ENCODE results near the gene ELF4. TPM values are rescaled to one million over a fixed set of nuclear protein-coding genes. Genes with fewer than 3 reads are reported as not detected.

ELF4 gene
- total RNA-seq, 2 experiments from 2014 or later = 23.9 to 27.5 TPM

- Mint-ChIP-seq H3K4me3 (no peak overlapping the region), H3K27me3 (no peaks in the 10 kb centered on the region), H3K27ac (no peak overlapping the region), H3K4me1 (peaks cover 67% of the 10 kb centered on the region), H3K36me3 (ENCODE audit: low read depth) (peaks cover 2% of the 10 kb centered on the region), H3K9me3 (ENCODE audit: low read depth) (no peaks in the 10 kb centered on the region)
- intact Hi-C loops (cut with DNase I, micrococcal nuclease) = no loop called here
- ATAC-seq = no peak
- CTCF ChIA-PET = interaction anchor here (0.6 to 1.1 kb wide), 4 partner anchors 13 to 291 kb away, joined by 3 to 5 read pairs (median 4); partner anchors contain the start of gene AIFM1
- POLR2A ChIA-PET = no interaction called here
- DNase-seq = no peak
Observed at GRCh38 chrX:130095249-130096030, 14.9 kb downstream of the ELF4 start.

DNA sequence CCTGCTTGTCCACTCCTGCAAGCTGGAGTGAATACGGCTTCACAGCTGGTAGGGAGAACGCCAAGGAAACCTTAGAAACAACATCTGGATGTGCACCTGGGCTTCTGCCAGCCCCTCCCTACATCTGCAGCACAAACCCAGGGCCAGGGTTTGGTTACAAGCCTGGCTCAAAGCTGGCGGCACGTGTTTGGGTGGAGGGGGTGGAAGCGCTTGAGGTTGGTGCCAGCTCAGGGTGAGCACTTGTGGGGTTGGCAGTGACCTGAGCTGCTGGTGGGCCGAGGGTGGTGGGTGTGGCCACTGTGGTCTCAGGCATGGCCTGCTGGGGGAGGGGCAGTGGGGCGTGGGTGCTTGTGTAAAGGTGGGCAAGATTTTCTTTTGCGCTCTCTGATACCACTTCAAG lies 15.6 kb downstream of the ELF4 start:
- H3K4me1 Mint-ChIP-seq = peaks cover 66% of the 10 kb centered on the region
- H3K9me3 Mint-ChIP-seq (ENCODE audit: low read depth) = no peaks in the 10 kb centered on the region
- peaks cover 4% of the 10 kb centered on the region for H3K36me3 Mint-ChIP-seq (ENCODE audit: low read depth)
- DNase-seq (no peak), ATAC-seq (no peak)
- ChIA-PET POLR2A (interaction anchor here (0.6 kb wide), 1 partner anchor 183 kb away, joined by 4 read pairs; no protein-coding TSS in a partner anchor), CTCF (interaction anchor here (1.0 to 1.1 kb wide), 2 partner anchors 14 to 71 kb away, joined by 3 to 5 read pairs; partner anchors contain the start of gene AIFM1)
- no peaks in the 10 kb centered on the region for H3K27me3 Mint-ChIP-seq
- no peak overlapping the region for H3K4me3 Mint-ChIP-seq
- intact Hi-C loops (cut with DNase I, micrococcal nuclease) = no loop called here
- H3K27ac Mint-ChIP-seq = no peak overlapping the region

DNA sequence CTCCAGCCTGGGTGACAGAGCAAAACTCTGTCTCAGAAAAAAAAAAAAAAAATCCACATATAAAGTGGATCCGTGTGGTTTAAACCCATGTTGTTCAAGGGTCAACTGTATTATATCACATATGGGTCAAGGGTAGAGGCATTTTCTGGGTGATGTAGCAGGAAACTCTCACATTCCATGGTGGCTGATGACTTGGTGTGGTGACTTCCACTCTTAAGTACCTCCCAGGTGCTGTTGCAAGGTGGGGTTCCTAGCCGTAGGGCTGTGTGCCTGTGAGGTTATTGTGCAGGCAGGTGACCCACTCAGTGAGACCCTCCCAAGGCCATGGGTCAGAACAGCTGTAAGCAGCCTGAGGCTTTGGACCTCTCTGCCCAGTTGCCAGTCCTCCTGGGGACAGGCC lies 17.0 kb downstream of the ELF4 start:
- H3K27me3 Mint-ChIP-seq = no peaks in the 10 kb centered on the region
- no peak overlapping the region for H3K27ac Mint-ChIP-seq
- no peak overlapping the region for H3K4me3 Mint-ChIP-seq
- no peak for ATAC-seq
- CTCF ChIA-PET = no interaction called here
- POLR2A ChIA-PET = no interaction called here
- no peak for DNase-seq
- intact Hi-C loops (cut with DNase I, micrococcal nuclease) = loop anchor here in 1 of 2 experiments (2.0 kb wide), 1 partner anchor 16 kb away; no protein-coding TSS in a partner anchor
- H3K36me3 Mint-ChIP-seq (ENCODE audit: low read depth) = peaks cover 7% of the 10 kb centered on the region
- peaks cover 62% of the 10 kb centered on the region for H3K4me1 Mint-ChIP-seq
- H3K9me3 Mint-ChIP-seq (ENCODE audit: low read depth) = no peaks in the 10 kb centered on the region

DNA sequence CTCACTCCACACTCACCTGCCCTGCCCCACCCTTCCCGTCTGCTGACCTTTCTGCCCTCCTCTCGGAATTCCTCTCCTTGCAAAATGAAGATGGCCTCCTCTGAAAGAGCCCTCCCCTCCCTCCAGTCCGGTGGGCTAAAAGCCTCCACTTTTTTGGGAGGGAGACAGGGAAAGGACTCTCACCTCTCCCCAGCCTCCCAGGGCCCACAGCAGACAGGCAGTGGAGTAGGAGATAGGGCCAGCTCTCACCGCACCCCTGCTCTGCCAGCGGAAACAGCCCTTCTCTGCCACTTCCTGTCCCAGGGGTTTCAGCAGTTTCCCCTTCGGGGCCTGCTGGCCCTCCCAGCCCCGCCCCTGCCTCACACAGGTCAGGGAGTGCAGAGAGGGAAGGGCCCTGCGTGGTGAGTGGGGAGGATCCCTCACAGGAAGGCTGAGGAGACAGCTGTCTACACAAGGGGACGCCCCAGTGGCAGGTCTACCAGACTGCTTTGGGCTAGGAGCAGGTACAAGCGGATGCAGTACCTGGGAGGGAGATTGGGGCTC lies 18.2 kb downstream of the ELF4 start:
- Mint-ChIP-seq H3K36me3 (ENCODE audit: low read depth) (peaks cover 9% of the 10 kb centered on the region), H3K27ac (peak overlapping the region; percentile 97), H3K4me1 (peaks cover 63% of the 10 kb centered on the region), H3K27me3 (no peaks in the 10 kb centered on the region), H3K4me3 (peak overlapping the region; percentile 78), H3K9me3 (ENCODE audit: low read depth) (no peaks in the 10 kb centered on the region)
- ChIA-PET POLR2A (no interaction called here), CTCF (interaction anchor here (0.6 kb wide), 1 partner anchor 64 kb away, joined by 3 read pairs; no protein-coding TSS in a partner anchor)
- ATAC-seq = peak; percentile 98
- intact Hi-C loops (cut with DNase I, micrococcal nuclease) = loop anchor here (1.0 to 2.0 kb wide), 3 partner anchors 10 to 17 kb away; no protein-coding TSS in a partner anchor
- peak; percentile 93 for DNase-seq

DNA sequence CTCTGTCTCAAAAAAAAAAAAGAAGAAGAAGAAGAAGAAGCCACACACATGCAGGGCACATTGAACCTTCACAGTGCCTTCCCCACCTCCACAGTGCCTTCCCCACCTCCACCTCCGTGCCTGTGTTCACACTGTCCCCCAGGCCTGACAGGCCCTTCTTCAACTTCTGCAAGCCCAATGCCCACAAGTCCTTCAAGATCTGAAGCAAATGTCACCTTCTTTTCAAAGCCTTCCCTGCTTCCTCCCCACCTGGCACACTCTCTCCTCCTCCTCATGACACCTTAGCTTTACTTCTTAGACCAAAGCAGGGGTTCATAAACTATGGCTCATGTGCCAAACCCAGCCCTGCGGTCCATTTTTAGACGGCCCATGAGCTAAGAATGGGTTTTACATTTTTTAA lies 19.9 kb downstream of the ELF4 start:
- no peak for ATAC-seq
- Mint-ChIP-seq H3K9me3 (ENCODE audit: low read depth) (no peaks in the 10 kb centered on the region), H3K4me3 (peak overlapping the region; percentile 40), H3K4me1 (peaks cover 72% of the 10 kb centered on the region), H3K36me3 (ENCODE audit: low read depth) (peaks cover 13% of the 10 kb centered on the region), H3K27me3 (no peaks in the 10 kb centered on the region), H3K27ac (peak overlapping the region; percentile 83)
- intact Hi-C loops (cut with DNase I, micrococcal nuclease) = no loop called here
- POLR2A ChIA-PET = no interaction called here
- no peak for DNase-seq
- CTCF ChIA-PET = no interaction called here

DNA sequence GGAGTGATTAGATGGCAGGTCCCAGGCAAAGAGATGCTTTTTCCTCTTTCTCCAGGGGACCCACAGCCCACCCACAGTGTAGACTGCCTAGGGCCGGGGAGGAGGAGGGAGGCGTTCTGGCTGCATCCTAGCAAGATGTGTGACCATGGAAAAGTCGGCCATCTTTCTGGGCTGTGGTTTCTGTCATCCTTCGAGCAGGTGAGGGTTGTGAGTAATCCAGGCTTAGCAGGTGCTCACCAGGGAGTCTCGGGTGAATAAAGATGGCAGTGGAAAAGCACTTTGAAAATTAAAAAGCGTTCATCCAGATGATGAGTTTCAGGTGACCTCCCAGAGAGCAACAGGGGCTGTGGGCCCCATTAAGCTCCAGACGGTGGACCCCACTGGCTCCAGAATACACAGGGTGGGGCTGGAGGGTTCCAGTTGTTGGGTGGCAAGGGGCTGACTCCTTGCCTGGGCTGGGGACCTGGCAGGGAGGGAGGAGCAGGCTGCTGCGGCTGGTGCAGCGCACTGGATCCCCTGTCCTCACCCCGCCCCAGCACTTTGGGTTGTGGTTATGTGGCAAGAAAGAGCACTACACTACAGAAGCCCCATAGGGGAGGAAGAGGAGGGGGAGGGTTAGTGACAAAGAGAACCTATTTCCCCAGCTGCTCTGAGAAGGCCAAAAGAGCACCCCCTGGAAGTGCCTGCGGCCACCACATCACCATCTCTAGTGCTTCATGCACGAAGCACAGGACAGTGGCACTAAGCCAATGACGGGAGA lies 23.7 kb downstream of the ELF4 start:
- Mint-ChIP-seq H3K4me1 (peaks cover 82% of the 10 kb centered on the region), H3K36me3 (ENCODE audit: low read depth) (peaks cover 15% of the 10 kb centered on the region), H3K9me3 (ENCODE audit: low read depth) (no peaks in the 10 kb centered on the region), H3K27ac (peak overlapping the region; percentile 94), H3K4me3 (peak overlapping the region; percentile 74), H3K27me3 (no peaks in the 10 kb centered on the region)
- intact Hi-C loops (cut with DNase I, micrococcal nuclease) = loop anchor here (5.0 to 10.0 kb wide), 4 partner anchors 181 to 816 kb away; partner anchors contain the start of genes ENOX2 (in 1 of the 2), SASH3 (in 1 of the 2) and ZNF280C (in 1 of the 2)
- CTCF ChIA-PET = interaction anchor here (0.7 to 2.0 kb wide), 5 partner anchors 9 to 35 kb away, joined by 3 to 15 read pairs (median 4); no protein-coding TSS in a partner anchor
- POLR2A ChIA-PET = interaction anchor here (0.6 kb wide), 1 partner anchor 1951 kb away, joined by 6 read pairs; no protein-coding TSS in a partner anchor
- peak; percentile 85 for DNase-seq
- ATAC-seq = peak; percentile 53

DNA sequence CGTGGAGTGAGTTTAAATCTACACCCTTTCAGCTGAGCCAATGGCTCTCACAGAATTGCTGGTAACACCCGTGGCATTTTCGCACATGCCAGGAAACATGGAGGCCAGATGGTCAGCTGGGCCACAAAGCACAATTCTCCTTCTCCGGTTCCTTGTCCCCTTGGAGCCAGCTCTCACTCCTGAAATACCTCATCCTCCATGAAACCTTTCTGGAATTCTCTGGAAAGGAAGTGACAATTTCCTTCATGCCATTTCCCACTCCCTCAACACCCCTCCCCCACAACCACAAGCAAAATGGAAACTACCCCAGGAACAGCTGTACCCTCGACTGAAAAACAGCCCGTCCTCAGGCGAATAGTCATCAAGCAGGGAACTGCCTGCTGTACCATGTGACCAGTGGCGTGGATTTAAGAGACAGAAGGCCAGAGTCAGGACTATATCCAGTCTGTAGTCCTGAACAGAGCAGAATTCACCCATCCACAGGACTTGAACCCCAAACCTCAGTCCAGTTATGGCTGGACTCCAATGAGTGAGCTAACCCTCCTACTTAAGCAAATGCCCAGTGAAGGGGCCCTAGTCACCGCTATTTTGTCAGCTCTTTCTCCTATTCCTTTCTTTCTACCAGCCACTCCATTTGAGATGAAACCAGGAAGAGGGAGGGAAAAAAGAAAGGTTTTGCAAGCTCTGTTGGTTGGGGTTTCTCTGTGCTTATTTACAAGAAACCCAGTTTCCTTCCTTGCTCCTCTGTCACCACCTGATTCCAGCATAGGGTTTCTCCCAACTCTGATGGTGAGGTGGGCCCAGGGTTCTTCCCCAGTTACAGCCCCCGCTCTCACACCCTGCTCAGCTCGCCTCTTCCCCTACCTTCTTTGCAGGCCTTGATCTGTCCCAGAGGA lies 24.5 kb downstream of the ELF4 start:
- ATAC-seq (no peak), DNase-seq (peak; percentile 42)
- ChIA-PET POLR2A (no interaction called here), CTCF (interaction anchor here (0.6 to 2.0 kb wide), 3 partner anchors 16 to 484 kb away, joined by 3 to 15 read pairs (median 3); no protein-coding TSS in a partner anchor)
- H3K36me3 Mint-ChIP-seq (ENCODE audit: low read depth) = peaks cover 15% of the 10 kb centered on the region
- no peaks in the 10 kb centered on the region for H3K9me3 Mint-ChIP-seq (ENCODE audit: low read depth)
- peaks cover 84% of the 10 kb centered on the region for H3K4me1 Mint-ChIP-seq
- no peaks in the 10 kb centered on the region for H3K27me3 Mint-ChIP-seq
- peak overlapping the region; percentile 74 for H3K4me3 Mint-ChIP-seq
- peak overlapping the region; percentile 94 for H3K27ac Mint-ChIP-seq
- intact Hi-C loops (cut with DNase I, micrococcal nuclease) = loop anchor here (5.0 to 10.0 kb wide), 4 partner anchors 182 to 817 kb away; partner anchors contain the start of genes ENOX2 (in 1 of the 2), SASH3 (in 1 of the 2) and ZNF280C (in 1 of the 2)

GRCh38 chrX:130084631-130085237 lies 25.6 kb downstream of the ELF4 start:
- H3K36me3 Mint-ChIP-seq (ENCODE audit: low read depth) = peaks cover 17% of the 10 kb centered on the region
- H3K27me3 Mint-ChIP-seq = no peaks in the 10 kb centered on the region
- ChIA-PET POLR2A (interaction anchor here (0.6 to 0.7 kb wide), 2 partner anchors 30 to 32 kb away, joined by 4 to 5 read pairs; no protein-coding TSS in a partner anchor), CTCF (interaction anchor here (1.0 to 1.3 kb wide), 3 partner anchors 34 to 89 kb away, joined by 3 to 5 read pairs (median 3); no protein-coding TSS in a partner anchor)
- DNase-seq (peak; percentile 52), ATAC-seq (peak; percentile 20)
- H3K9me3 Mint-ChIP-seq (ENCODE audit: low read depth) = no peaks in the 10 kb centered on the region
- intact Hi-C loops (cut with DNase I, micrococcal nuclease) = loop anchor here (5.0 to 10.0 kb wide), 5 partner anchors 88 to 818 kb away; partner anchors contain the start of genes ZNF280C (in 2 of the 2), ENOX2 (in 1 of the 2), RAB33A (in 1 of the 2) and SASH3 (in 1 of the 2)
- H3K4me3 Mint-ChIP-seq = peak overlapping the region; percentile 74
- peak overlapping the region; percentile 94 for H3K27ac Mint-ChIP-seq
- H3K4me1 Mint-ChIP-seq = peaks cover 81% of the 10 kb centered on the region

GRCh38 chrX:130083656-130084382 lies 26.5 kb downstream of the ELF4 start:
- DNase-seq (peak; percentile 38), ATAC-seq (no peak)
- Mint-ChIP-seq H3K4me3 (peak overlapping the region; percentile 74), H3K9me3 (ENCODE audit: low read depth) (no peaks in the 10 kb centered on the region), H3K27ac (peak overlapping the region; percentile 94), H3K36me3 (ENCODE audit: low read depth) (peaks cover 18% of the 10 kb centered on the region), H3K27me3 (no peaks in the 10 kb centered on the region), H3K4me1 (peaks cover 79% of the 10 kb centered on the region)
- intact Hi-C loops (cut with DNase I, micrococcal nuclease) = loop anchor here (2.0 to 10.0 kb wide), 5 partner anchors 37 to 261 kb away; partner anchors contain the start of genes RAB33A (in 1 of the 2) and ZNF280C (in 1 of the 2)
- ChIA-PET CTCF (interaction anchor here (1.0 to 1.3 kb wide), 3 partner anchors 35 to 90 kb away, joined by 3 to 5 read pairs (median 3); no protein-coding TSS in a partner anchor), POLR2A (interaction anchor here (0.5 to 0.7 kb wide), 3 partner anchors 31 to 562 kb away, joined by 4 to 5 read pairs (median 4); no protein-coding TSS in a partner anchor)

All from activated CD4-positive, alpha-beta T cell treated with anti-CD3 and anti-CD28 coated beads for 36 hours (primary cell).